BLaER1 treated with 17β-estradiol and CSF1 and Interleukin-3, amounts not matched to agents 10 nM and 100 nM (cell line): ENCODE measurements around the gene PITPNM3.
A peak's percentile ranks its signal among the peaks of the same experiment; 100 is the strongest.

ENCODE experiments used
- H3K27ac ChIP-seq, 11 experiments: shearing (Covaris generic); formaldehyde crosslinking; 2 replicates each; pipeline ENCODE4 v1.8.1; 2022
- H3K27me3 ChIP-seq, 11 experiments: shearing (Covaris generic); formaldehyde crosslinking; 2 replicates each; pipeline ENCODE4 v1.8.1; 2022
- H3K36me3 ChIP-seq, 11 experiments: shearing (Covaris generic); formaldehyde crosslinking; 2 replicates each; pipeline ENCODE4 v1.8.1; 2022
- H3K4me1 ChIP-seq, 10 experiments: shearing (Covaris generic); formaldehyde crosslinking; 2 replicates each; pipeline ENCODE4 v1.8.1; 2022
- H3K4me2 ChIP-seq, 11 experiments: shearing (Covaris generic); formaldehyde crosslinking; 2 replicates each; pipeline ENCODE4 v1.8.1; 2022
- H3K4me3 ChIP-seq, 10 experiments: shearing (Covaris generic); formaldehyde crosslinking; 2 replicates each; pipeline ENCODE4 v1.8.1; 2022
- H3K9ac ChIP-seq, 11 experiments: shearing (Covaris generic); formaldehyde crosslinking; 2 replicates each; pipeline ENCODE4 v1.8.1; 2022
- H3K9me3 ChIP-seq, 11 experiments: shearing (Covaris generic); formaldehyde crosslinking; replicated peaks in 1 of 11; 2 replicates each; pipeline ENCODE4 v1.8.1; 2022
- H4K20me1 ChIP-seq, 11 experiments: shearing (Covaris generic); formaldehyde crosslinking; 2 replicates each; pipeline ENCODE4 v1.8.1; 2022
- Cebpa-rat ChIP-seq, 11 experiments: shearing (Covaris generic); IDR thresholded peaks; 2 replicates each; pipeline ENCODE4 v1.8.1; 2022

PITPNM3 gene

DNA sequence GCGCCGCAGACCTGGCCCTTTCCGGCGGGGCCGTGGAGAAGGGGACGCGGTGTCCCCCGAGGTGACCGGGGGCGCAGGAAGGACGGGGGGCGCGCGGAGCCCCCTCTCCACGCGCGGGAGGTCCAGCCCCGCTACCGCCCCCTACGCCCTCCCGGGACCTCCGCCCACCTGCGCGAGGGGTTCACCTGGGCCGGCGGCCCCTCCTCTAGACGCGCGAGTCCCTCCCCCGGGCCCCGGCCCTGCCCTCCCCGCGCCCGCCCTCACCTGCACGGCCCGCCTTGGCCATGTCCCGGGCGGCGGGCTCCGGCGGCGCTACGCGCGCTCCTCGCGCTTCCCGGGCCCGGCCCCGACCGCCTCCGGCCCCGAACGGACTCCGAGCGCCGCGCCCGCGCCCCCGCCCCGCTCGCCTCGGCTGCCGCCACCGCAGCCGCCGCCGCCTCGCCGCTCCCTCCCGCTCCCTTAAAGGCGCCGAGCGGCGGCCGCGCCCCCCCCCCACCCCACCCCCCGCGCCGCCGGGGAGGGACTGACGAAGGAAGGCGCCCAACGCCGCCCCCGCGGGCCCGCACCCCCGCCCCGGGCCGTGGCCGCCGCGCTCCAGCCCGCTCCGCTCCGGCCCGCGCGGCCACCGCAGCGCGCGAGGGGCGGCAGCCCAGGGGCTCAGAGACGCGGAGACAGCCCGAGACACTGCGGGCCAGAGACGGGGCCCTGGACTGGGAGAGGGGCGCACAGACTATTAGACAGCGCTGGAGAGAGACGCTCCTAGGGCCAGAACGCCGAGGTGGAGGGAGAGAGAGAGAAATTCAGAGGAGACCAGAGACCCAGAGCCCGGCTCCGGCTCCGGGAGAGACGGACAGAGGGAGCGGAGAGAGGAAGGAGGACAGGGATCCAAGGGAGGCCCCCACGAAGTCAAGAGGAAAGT is at the start of gene PITPNM3:
Gene PITPNM3 (minus strand): TSS at position 435 of the 919 bp plus-strand sequence. CDS start 149 bp downstream, at position 286.
- Histone ChIP-seq H3K4me2 (peak within 1 kb of the TSS; percentile 87 to 95 (median 91)), H3K9me3 (no peaks in the 10 kb centered on the region), H3K9ac (peak within 1 kb of the TSS in 8 of 11 experiments; percentile 25 to 61 (median 38); a peak in 10 of 22 replicates), H3K27ac (no peak within 1 kb of the TSS), H3K4me1 (peaks cover 12 to 22% (median 15%) of the 10 kb centered on the region in 10 experiments; a peak in 19 of 20 replicates), H3K4me3 (peak within 1 kb of the TSS; percentile 43 to 69 (median 56)), H4K20me1 (peaks cover 0 to 59% (median 28%) of the 10 kb centered on the region in 11 experiments; a peak in 17 of 22 replicates), H3K36me3 (no peaks in the 10 kb centered on the region), H3K27me3 (peaks cover 77 to 94% (median 89%) of the 10 kb centered on the region in 11 experiments)
- no peak for TF ChIP-seq Cebpa-rat (IDR thresholded peaks at IDR 0.05)

DNA sequence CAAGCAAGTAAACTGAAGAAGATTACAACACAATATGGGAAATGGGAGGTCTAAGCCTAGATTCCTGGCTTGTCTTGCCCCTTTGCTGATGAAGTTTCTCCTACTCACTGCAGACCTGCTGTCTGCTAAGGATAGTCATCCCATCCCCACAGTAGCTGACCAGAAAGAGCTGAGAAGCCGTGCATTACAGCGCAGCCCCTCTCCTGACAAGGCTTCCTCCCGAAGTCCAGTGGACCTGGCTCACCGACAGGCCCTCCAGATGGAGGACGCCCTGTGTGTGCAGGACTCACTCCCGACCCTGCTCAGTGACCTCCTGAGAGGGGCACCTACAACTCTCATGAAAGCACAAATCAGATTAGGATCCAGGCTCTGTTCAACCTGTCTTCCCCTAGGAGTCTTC is 48.8 kb upstream of the PITPNM3 start:
- H3K27ac ChIP-seq, result no peak overlapping the region
- no peak overlapping the region for H3K9ac ChIP-seq
- no peak overlapping the region for H3K4me2 ChIP-seq
- H3K9me3 ChIP-seq, result no peaks in the 10 kb centered on the region
- H3K4me3 ChIP-seq, result no peak overlapping the region
- no peaks in the 10 kb centered on the region; a peak in 1 of 22 replicates for H4K20me1 ChIP-seq
- peaks cover 86 to 100% (median 97%) of the 10 kb centered on the region in 11 experiments for H3K36me3 ChIP-seq
- TF ChIP-seq Cebpa-rat (IDR thresholded peaks at IDR 0.05), result no peak
- H3K4me1 ChIP-seq, result peaks cover 0 to 11% (median 1%) of the 10 kb centered on the region in 10 experiments; a peak in 13 of 20 replicates
- H3K27me3 ChIP-seq, result no peaks in the 10 kb centered on the region

DNA sequence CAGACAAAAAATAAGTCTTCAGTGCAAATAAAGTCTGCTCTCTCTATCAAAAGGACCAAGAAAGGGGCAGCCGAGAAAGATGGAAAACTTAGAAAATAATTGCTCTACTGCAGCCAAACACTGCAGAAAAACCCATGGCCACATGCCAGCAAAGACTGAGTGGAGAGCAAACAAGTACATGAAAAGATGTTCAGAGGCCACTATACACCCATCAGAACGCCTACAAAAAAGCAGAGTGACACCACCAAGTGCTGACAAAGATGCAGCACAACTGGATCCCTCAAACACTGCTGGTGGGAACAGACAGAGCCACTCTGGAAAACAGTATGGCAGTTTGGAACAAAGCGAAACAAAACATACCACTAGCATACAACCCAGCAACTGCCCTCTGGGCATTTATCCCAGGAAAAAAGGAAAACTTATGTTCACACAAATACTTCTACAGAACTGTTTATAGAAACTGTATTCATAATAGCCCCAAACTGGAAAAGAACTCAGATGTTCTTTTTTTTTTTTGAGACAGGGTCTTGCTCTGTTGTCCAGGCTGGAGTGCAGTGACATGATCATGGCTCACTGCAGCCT is 47.5 kb upstream of the PITPNM3 start:
- Histone ChIP-seq H3K9ac (no peak overlapping the region), H3K27me3 (no peaks in the 10 kb centered on the region), H3K4me1 (peaks cover 9 to 24% (median 14%) of the 10 kb centered on the region in 10 experiments), H3K4me2 (no peak overlapping the region), H3K27ac (no peak overlapping the region), H3K36me3 (peaks cover 76 to 97% (median 88%) of the 10 kb centered on the region in 11 experiments), H3K4me3 (no peak overlapping the region), H3K9me3 (no peaks in the 10 kb centered on the region), H4K20me1 (peaks cover 0 to 3% (median 0%) of the 10 kb centered on the region in 11 experiments; a peak in 2 of 22 replicates)
- no peak for TF ChIP-seq Cebpa-rat (IDR thresholded peaks at IDR 0.05)

DNA sequence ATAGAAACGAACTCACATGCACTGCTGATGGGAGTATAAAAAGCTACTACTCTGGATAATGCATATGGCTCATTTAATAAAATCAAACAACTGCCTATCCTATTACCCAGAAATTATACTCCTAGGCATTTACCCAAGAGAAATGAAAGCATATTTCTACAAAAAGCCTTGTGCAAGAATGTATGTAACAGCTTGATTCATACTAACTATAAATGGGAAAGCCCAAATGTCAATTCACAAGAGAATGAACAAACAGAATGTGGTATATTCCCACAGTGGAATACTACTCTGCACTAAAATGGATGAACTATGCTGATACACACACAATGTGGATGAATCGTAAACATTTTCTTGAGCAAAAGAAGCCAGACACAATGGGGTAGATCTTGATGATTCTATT is 45.8 kb upstream of the PITPNM3 start:
- no peak overlapping the region for H3K4me3 ChIP-seq
- H3K4me2 ChIP-seq, result no peak overlapping the region
- H3K9ac ChIP-seq, result no peak overlapping the region
- H3K27me3 ChIP-seq, result no peaks in the 10 kb centered on the region
- no peak for TF ChIP-seq Cebpa-rat (IDR thresholded peaks at IDR 0.05)
- H3K27ac ChIP-seq, result no peak overlapping the region
- peaks cover 73 to 96% (median 86%) of the 10 kb centered on the region in 11 experiments for H3K36me3 ChIP-seq
- H3K4me1 ChIP-seq, result peaks cover 9 to 38% (median 21%) of the 10 kb centered on the region in 10 experiments
- H3K9me3 ChIP-seq, result no peaks in the 10 kb centered on the region
- H4K20me1 ChIP-seq, result peaks cover 0 to 5% (median 0%) of the 10 kb centered on the region in 11 experiments; a peak in 2 of 22 replicates

DNA sequence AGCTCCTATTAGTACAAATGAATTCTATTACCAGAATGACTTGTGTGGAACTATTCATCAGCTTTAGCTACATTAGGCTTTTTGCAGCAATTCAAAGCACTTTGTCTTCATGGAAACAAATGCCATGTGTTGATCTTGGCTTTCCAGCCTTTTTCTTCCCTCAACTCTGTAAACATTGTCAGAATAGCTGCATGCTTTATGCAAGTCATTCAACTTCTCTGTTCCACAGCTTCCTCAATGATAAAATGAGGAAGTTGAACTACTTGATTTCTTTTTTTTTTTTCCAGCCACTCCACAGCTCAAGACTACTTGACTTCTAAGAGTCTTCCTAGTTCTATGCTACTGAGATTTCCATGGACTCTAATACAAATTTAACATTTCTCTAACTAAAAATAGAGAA is 43.0 kb upstream of the PITPNM3 start:
- peaks cover 73 to 94% (median 86%) of the 10 kb centered on the region in 11 experiments for H3K36me3 ChIP-seq
- H3K4me2 ChIP-seq, result peak overlapping the region in 8 of 11 experiments; percentile 13 to 77 (median 52); a peak in 15 of 22 replicates
- H3K27ac ChIP-seq, result peak overlapping the region; percentile 7 to 79 (median 55); a peak in 18 of 22 replicates

DNA sequence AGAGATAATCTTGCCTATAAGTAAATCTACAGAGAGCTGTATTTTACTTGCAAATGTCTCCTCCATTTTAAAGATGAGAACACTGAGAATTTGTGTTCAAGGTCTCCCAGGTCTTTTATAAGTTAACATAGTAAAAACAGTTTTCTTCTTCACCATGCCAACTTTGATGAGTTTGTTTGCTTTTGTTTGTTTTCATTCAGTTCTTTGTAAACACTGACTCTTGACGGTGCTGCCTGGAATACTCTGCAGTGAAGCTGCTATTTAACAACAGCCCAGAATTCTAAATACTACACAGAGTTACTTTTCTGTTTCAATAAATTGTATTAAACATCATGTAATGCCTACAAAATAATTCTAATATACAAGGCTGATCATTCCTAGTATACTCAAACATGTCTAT is 41.4 kb upstream of the PITPNM3 start:
- H3K9me3 ChIP-seq, result no peaks in the 10 kb centered on the region
- H3K27me3 ChIP-seq, result no peaks in the 10 kb centered on the region
- no peak overlapping the region; a peak in 1 of 22 replicates for H3K27ac ChIP-seq
- H3K4me1 ChIP-seq, result peaks cover 9 to 38% (median 21%) of the 10 kb centered on the region in 10 experiments
- TF ChIP-seq Cebpa-rat (IDR thresholded peaks at IDR 0.05), result no peak
- no peak overlapping the region for H3K4me3 ChIP-seq
- no peak overlapping the region for H3K9ac ChIP-seq
- H3K36me3 ChIP-seq, result peaks cover 79 to 96% (median 89%) of the 10 kb centered on the region in 11 experiments
- H3K4me2 ChIP-seq, result peak overlapping the region in 2 of 11 experiments; percentile 75; a peak in 4 of 22 replicates
- peaks cover 0 to 5% (median 0%) of the 10 kb centered on the region in 11 experiments; a peak in 1 of 22 replicates for H4K20me1 ChIP-seq

More for the DNA sequence above, 43.0 kb upstream of the PITPNM3 start:
- Histone ChIP-seq H3K9me3 (no peaks in the 10 kb centered on the region), H4K20me1 (peaks cover 0 to 5% (median 0%) of the 10 kb centered on the region in 11 experiments; a peak in 1 of 22 replicates), H3K9ac (peak overlapping the region in 2 of 11 experiments; percentile 21 to 52; a peak in 2 of 22 replicates), H3K4me3 (no peak overlapping the region), H3K4me1 (peaks cover 9 to 38% (median 21%) of the 10 kb centered on the region in 10 experiments), H3K27me3 (no peaks in the 10 kb centered on the region)
- TF ChIP-seq Cebpa-rat (IDR thresholded peaks at IDR 0.05), result no peak

DNA sequence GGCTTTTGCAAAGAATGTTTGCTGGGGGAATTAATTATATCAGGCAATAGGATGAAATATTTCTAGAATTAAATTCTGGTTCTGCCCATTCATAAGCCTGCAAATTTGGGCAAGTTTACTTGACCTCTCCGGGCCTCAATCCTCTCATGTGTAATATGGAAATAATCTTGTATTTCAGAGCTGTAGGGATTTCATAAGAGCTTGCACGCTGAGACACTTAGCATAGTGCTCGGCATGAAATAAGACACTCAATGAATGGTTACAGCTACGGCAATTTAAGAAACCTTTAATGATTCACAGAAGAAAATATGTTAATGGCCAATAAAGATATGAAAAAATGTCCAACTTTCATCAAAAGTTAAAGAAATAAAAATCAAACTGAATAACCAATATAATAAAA is 40.6 kb upstream of the PITPNM3 start:
- H3K4me3 ChIP-seq, result no peak overlapping the region
- H3K36me3 ChIP-seq, result peaks cover 79 to 96% (median 89%) of the 10 kb centered on the region in 11 experiments
- H3K9ac ChIP-seq, result no peak overlapping the region
- H3K27me3 ChIP-seq, result no peaks in the 10 kb centered on the region
- H4K20me1 ChIP-seq, result peaks cover 0 to 5% (median 0%) of the 10 kb centered on the region in 11 experiments; a peak in 1 of 22 replicates
- H3K27ac ChIP-seq, result no peak overlapping the region
- no peaks in the 10 kb centered on the region for H3K9me3 ChIP-seq
- no peak overlapping the region for H3K4me2 ChIP-seq
- TF ChIP-seq Cebpa-rat (IDR thresholded peaks at IDR 0.05), result no peak
- H3K4me1 ChIP-seq, result peaks cover 9 to 38% (median 21%) of the 10 kb centered on the region in 10 experiments

DNA sequence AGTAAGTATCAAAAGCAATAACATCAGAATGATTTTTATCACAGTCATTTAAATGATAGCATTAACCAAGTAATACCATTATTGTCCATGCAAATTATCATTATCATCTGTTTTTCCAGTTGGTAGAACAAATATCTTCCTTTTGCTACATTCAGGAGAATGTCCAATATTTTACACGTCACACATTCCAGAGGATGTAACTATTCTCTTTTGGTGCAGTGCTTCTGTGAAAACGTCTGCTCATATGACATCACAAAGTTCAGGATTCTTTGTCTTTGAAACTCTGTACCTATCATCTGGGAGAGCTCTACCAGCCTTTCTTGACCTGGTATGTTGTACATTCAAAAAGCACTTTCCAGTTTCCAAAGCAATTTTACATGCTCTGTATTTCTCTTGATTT is 40.2 kb upstream of the PITPNM3 start:
- H3K27ac ChIP-seq, result no peak overlapping the region
- TF ChIP-seq Cebpa-rat (IDR thresholded peaks at IDR 0.05), result no peak
- no peak overlapping the region for H3K9ac ChIP-seq
- peaks cover 82 to 96% (median 89%) of the 10 kb centered on the region in 11 experiments for H3K36me3 ChIP-seq
- no peaks in the 10 kb centered on the region for H3K27me3 ChIP-seq
- H3K9me3 ChIP-seq, result no peaks in the 10 kb centered on the region
- H3K4me3 ChIP-seq, result no peak overlapping the region
- peaks cover 0 to 5% (median 0%) of the 10 kb centered on the region in 11 experiments; a peak in 1 of 22 replicates for H4K20me1 ChIP-seq
- no peak overlapping the region for H3K4me2 ChIP-seq
- peaks cover 9 to 38% (median 21%) of the 10 kb centered on the region in 10 experiments for H3K4me1 ChIP-seq
